T-helper 1 cell treated with Interleukin-12 subunit alpha and Interleukin-12 subunit beta and Interleukin-4 antibody, amounts not matched to agents 30 μg/mL and 1 μg/mL, for 36 hours (primary cell): ENCODE measurements around the gene PDE2A.

Experiments
- H3K27ac Mint-ChIP-seq: one replicate; pipeline ENCODE4 v1.8.0; 2021; ENCODE audit warnings: mild to moderate bottlenecking, mixed read lengths
- H3K27me3 Mint-ChIP-seq: one replicate; pipeline ENCODE4 v1.8.0; 2021; ENCODE audit warnings: low read depth, mixed read lengths
- H3K36me3 Mint-ChIP-seq: one replicate; pipeline ENCODE4 v1.8.0; 2021; ENCODE audit warnings: low read depth, mixed read lengths
- H3K4me1 Mint-ChIP-seq: one replicate; pipeline ENCODE4 v1.8.0; 2021; ENCODE audit warnings: low read depth, mixed read lengths
- H3K4me3 Mint-ChIP-seq: one replicate; pipeline ENCODE4 v1.8.0; 2021; ENCODE audit warnings: mild to moderate bottlenecking, moderate library complexity, mixed read lengths
- H3K9me3 Mint-ChIP-seq: one replicate; pipeline ENCODE4 v1.8.0; 2021; ENCODE audit warnings: mixed read lengths

The PDE2A gene

DNA sequence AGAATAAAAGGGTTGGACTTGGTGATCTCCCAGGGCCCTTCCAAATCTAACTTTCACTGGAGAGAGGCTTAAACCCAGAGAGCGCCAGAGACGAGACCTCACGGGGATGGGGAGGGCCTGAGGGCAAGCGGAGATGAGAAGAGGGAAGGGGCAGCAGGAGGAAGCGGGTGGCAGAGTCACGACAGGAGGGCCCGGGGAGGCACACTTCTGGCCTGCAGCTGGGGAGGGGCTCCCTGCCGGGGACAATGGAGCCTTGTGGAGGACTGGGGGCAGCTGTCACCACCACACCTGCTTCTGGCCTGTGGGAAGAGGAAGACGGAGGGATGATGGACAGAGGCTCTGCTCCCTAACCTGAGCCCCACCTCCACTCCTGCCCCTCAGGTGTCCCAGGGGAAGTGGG lies 40.2 kb downstream of the PDE2A start:
- H3K27ac Mint-ChIP-seq, result no peak overlapping the region
- no peaks in the 10 kb centered on the region for H3K9me3 Mint-ChIP-seq
- no peaks in the 10 kb centered on the region for H3K4me1 Mint-ChIP-seq
- H3K36me3 Mint-ChIP-seq, result no peaks in the 10 kb centered on the region
- H3K4me3 Mint-ChIP-seq, result no peak overlapping the region
- H3K27me3 Mint-ChIP-seq, result peaks cover 9% of the 10 kb centered on the region

DNA sequence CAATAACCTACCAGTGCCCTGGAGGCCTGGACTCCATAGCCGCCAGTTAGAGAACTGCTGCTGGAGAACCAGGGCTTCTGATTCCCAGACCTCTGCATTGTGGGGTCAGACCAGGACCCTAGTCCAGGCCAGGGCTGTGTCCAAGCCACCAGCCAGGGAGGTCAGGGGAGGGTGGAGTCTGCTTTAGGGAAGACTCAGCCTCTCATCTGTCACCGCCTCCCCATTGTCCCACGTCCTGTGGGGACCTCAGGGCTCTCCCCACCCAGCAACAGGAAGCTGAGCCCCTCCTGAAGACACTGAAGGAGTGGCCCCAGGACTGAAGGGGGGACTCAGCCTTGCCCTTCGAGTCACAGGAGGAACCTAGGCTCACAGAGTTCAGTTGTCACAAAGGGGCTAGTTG lies 41.2 kb downstream of the PDE2A start:
- Mint-ChIP-seq H3K4me3 (no peak overlapping the region), H3K27ac (no peak overlapping the region), H3K27me3 (peaks cover 9% of the 10 kb centered on the region), H3K9me3 (no peaks in the 10 kb centered on the region), H3K4me1 (no peaks in the 10 kb centered on the region), H3K36me3 (no peaks in the 10 kb centered on the region)

DNA sequence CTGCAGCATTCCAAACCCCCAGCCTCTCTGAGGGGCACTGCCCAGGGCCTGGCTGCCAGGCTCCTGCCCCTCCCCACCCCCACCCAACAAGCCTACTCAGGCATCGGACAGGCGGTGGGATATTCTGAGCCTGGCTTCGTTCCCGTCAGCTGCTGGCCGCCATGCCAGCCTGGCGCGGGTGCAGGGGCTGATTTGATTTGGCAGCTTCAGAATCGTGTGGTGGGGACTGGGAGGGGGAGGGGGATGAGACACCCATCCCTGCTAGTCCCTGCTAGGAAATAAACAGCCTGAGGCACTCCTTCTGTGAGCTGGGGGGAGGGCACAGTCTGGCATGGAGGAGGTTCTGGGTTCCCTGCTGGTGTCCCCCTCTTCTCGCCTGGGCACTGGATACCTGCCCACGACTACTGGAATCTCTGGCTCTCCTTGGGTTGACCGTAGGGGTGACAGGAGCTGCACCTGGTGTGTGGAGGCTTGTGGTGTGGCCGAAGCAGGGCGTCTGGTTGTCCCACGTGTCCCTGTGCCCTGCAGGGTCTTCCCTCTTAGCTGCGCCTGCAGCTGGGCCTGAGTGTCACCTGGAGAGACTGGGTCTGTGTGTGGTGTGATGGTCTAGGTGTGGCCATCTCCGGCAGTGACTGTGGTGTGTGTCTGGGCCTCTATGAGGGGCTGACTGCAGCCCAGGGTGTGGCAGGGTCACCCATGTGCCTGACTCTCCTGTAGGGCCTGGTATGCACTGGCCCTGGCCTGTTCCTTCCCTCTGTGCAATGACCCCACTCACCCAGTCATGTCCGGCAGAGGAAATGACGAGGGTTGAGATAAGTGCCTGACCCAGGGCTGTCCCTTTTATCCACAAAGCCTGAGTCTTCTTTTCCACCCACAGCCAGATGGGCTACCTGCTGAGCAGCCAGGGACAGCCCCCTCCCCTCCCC lies 42.2 kb downstream of the PDE2A start:
- H3K4me1 Mint-ChIP-seq, result no peaks in the 10 kb centered on the region
- H3K4me3 Mint-ChIP-seq, result no peak overlapping the region
- peaks cover 6% of the 10 kb centered on the region for H3K27me3 Mint-ChIP-seq
- H3K27ac Mint-ChIP-seq, result no peak overlapping the region
- no peaks in the 10 kb centered on the region for H3K36me3 Mint-ChIP-seq
- no peaks in the 10 kb centered on the region for H3K9me3 Mint-ChIP-seq

DNA sequence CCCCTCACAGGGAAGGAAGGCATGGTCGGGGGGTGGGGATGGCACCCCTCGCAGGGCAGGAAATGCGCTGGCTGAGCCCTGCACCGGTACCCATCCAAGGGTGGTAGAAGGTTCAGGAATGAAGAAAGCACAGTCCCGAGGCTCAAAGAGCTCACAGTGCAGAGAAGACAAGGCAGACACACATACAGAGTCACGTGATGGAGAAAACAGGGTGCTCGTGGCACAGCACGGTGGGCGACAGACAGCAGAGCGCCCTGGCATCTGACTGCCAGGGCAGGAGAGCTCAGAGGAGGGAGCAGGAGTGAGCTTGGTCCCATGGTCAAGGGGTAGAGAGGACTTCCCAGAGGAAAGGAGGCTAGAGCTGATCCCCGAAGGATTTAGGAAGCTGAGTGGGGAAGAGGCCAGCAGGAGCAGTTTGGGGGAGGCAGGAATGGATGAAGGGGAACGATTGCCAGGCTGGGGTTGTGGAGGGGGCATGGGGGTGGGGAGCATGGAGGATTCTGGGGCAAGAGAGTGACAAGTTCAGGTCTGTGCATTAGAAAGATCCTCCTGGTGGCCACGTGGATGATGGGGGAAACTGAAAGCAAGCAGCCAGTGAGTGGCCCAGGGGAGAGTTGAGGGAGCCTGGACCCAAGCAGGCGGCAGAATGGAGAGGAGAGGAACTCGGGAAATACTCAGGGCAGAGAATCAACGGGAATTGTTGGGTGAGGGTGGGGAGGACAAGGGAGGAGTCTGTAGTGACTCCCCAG lies 43.9 kb downstream of the PDE2A start:
- H3K9me3 Mint-ChIP-seq, result no peaks in the 10 kb centered on the region
- peaks cover 6% of the 10 kb centered on the region for H3K27me3 Mint-ChIP-seq
- no peak overlapping the region for H3K4me3 Mint-ChIP-seq
- H3K4me1 Mint-ChIP-seq, result no peaks in the 10 kb centered on the region
- H3K27ac Mint-ChIP-seq, result no peak overlapping the region
- no peaks in the 10 kb centered on the region for H3K36me3 Mint-ChIP-seq

DNA sequence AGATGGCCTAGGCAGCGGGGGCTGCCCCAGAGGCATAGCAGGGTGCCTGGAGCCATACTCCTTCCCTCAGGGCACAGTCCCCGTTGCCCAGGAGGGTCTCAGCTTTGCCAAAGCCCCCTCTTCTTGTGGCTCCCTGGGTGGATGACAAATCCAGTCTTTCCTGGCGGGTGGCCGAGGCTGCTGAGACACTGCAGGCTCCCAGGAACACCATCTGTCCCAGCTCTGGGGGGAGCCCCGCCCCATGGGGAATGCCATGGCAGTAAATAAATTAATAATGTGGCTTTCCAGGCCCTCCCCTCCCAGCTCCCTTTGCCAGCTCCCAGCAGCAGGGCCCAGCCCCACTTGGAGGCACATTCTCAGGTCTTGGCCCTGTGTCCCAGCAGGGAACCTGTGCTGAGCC lies 45.0 kb downstream of the PDE2A start:
- Mint-ChIP-seq H3K27me3 (peaks cover 6% of the 10 kb centered on the region), H3K4me3 (no peak overlapping the region), H3K9me3 (no peaks in the 10 kb centered on the region), H3K27ac (no peak overlapping the region), H3K4me1 (peaks cover 6% of the 10 kb centered on the region), H3K36me3 (no peaks in the 10 kb centered on the region)

DNA sequence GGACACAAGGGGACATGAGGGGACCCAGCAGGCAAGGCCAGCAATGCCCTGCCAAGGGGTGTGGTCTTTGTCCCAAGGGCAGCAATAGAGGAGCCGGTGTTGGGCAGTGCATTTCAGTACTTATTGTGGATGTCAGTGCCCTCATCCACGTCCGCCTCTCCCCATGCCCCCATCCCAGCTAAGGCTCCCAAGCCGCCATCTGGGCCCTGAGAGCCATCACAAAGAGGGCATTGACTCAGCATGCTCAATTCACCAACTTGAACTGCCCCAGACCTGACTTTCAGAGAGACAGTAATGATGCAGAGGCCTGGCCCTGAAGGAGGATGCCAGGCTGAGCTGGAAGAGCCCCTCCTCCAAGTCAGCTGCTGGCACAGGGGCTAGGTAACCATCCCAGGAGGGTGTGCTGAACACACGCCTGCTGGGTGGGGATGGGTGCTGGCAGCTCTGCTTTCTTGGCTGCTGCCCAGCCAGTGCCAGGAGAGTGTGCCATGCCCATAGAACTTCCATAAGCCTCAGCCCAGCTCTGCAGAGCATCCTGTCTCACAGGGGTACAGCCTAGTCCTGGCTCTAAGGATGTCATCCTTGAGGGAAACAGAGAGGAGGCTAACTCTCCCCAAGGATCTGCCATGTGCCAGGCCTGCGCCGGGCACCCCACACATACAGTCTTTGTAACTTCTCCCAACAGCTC lies 46.5 kb downstream of the PDE2A start:
- H3K4me1 Mint-ChIP-seq, result peaks cover 6% of the 10 kb centered on the region
- H3K27ac Mint-ChIP-seq, result no peak overlapping the region
- H3K4me3 Mint-ChIP-seq, result no peak overlapping the region
- peaks cover 14% of the 10 kb centered on the region for H3K27me3 Mint-ChIP-seq
- no peaks in the 10 kb centered on the region for H3K36me3 Mint-ChIP-seq
- H3K9me3 Mint-ChIP-seq, result no peaks in the 10 kb centered on the region

DNA sequence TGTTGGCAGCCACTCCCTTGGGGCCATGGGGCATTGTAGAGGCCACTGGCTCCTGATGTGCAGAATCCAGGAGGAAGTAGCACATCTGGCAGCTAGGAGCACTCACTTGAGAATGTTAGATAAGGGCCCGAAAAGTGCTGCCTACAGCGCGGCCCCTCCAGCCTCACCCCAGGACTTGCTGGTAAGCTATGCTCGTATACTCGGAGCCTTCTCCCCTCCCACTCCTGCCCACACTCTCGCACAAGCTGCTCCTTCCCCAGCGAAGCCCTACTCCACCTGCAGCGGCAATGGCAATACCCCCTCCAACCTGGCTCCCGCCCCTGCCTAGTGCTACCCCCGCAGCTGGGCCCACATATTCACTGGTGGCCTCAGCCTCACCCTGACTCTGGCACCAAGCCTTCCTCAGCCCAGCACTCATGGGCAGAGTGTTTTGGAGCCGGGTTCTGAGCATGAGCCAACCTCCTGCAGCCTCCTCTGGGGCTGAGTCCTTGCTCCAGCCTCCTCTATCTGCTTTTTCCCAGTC lies 47.7 kb downstream of the PDE2A start:
- Mint-ChIP-seq H3K9me3 (no peaks in the 10 kb centered on the region), H3K36me3 (no peaks in the 10 kb centered on the region), H3K27me3 (peaks cover 14% of the 10 kb centered on the region), H3K4me3 (no peak overlapping the region), H3K4me1 (peaks cover 17% of the 10 kb centered on the region), H3K27ac (no peak overlapping the region)

DNA sequence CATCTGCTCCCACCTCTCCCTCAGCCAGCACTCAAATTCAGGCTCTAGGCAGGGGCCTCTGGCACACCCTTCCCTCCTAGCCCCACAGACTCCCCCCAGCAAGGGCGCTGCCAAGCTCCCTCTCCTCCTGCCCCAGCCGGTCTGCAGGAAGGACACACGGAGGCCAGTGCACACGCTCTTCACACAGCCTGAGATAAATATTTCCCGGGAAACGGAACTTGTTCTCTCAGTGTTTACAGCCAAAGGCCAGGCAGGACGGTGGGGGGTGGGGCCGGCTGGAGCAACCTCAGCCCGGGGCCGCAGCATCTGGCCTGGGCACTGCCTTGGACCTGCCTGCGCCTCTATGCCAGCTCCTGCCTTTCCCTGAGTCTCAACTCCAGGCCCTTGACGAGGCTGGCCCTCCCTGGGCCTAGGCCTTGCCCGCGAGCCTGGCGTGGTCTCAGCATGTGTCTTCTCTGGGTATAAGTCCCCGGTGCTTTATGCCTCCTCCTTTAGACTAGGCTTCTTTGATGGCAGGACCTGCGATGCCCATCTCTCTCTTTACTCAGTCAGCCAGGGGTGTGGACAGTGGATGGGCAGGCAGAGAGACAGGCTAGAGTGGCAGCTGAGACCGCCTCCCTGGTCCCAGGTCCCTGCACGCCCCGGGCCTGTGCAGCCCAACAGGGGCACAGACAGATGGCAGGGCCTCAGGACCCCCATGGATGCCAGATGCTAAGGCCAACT lies 48.4 kb downstream of the PDE2A start:
- Mint-ChIP-seq H3K27me3 (peaks cover 14% of the 10 kb centered on the region), H3K4me1 (peaks cover 23% of the 10 kb centered on the region), H3K27ac (no peak overlapping the region), H3K4me3 (no peak overlapping the region), H3K36me3 (no peaks in the 10 kb centered on the region), H3K9me3 (no peaks in the 10 kb centered on the region)

DNA sequence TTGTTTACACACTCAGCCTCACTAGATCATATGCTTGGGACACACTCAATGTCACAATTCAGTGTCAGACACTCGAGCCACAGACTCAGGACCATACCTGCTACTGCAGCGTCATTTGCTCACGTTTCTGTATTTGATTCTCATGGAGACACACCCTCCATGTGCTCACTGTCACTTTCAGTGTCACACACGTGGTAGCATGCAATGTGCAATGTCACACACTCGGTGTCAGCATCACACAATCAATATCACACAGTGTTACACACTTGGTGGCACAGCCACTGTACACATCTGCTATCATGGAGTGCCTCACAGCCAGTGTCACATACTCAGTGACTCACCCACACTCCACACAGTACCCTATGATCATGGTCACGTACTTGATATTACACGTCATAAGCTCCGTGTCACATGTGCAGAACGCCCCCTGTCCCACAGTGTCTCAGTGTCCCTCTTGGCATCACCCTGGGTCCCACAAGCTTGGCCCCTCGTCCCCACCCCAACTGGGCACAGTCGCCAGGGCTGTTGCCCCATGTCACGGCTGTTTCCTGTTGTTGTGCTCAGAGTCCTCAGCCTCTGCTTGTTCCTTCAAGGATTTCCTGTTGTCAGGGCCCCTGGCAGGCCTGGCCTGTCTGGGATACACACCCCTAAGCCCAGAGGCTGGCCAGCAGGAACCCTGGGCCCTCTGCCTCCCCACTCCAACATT lies 49.6 kb downstream of the PDE2A start:
- no peak overlapping the region for H3K27ac Mint-ChIP-seq
- H3K4me1 Mint-ChIP-seq, result peaks cover 26% of the 10 kb centered on the region
- peaks cover 8% of the 10 kb centered on the region for H3K27me3 Mint-ChIP-seq
- no peak overlapping the region for H3K4me3 Mint-ChIP-seq
- no peaks in the 10 kb centered on the region for H3K36me3 Mint-ChIP-seq
- no peaks in the 10 kb centered on the region for H3K9me3 Mint-ChIP-seq

DNA sequence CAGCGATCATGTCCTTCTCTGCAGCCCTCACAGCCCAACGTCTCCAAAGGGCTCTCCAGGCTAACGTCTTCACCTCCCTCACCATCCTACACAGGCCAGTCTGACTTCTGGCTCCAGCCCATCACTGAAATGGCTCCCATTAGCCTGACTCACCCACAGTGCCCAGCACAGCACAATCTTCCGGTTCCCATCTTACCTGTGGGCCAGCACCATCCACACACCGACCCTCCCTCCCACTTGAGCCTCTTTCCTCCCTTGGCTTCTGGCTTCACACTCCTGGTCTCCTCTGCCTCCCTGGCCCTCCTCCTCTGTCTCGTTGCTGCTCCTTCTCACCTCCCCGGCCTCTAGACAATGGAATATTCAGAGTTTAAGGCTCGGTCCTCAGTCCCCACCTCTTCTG lies 51.2 kb downstream of the PDE2A start:
- H3K27me3 Mint-ChIP-seq, result peaks cover 8% of the 10 kb centered on the region
- H3K4me1 Mint-ChIP-seq, result peaks cover 26% of the 10 kb centered on the region
- H3K9me3 Mint-ChIP-seq, result no peaks in the 10 kb centered on the region
- H3K4me3 Mint-ChIP-seq, result no peak overlapping the region
- no peak overlapping the region for H3K27ac Mint-ChIP-seq
- H3K36me3 Mint-ChIP-seq, result no peaks in the 10 kb centered on the region

DNA sequence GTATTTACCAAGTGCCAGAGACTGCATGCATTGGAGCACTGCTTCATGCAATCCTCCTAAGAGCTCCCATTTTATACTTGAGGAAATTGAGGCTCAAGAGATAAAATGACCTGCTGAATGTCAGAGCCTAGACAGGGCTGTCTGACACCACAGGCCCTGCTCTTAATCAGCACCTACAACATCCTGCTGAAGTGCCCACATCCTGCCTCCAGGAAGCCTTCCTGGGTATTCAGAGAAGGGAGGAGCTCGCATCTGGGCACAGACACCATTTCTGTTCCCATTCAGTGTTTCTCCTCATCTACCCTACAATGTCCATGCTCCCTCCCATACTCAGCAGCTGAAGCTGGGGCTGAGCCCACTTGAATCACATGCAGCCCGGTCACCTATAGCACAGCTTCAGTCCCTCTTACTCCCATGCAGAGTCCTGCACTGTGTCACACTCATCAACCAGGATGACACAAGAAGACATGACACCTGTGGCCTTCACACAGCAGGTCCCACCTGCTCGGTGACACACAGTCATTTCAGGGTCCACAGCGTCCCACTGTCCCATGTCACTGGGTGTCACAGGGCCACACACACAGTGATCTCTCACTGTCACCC lies 53.1 kb downstream of the PDE2A start:
- peaks cover 12% of the 10 kb centered on the region for H3K27me3 Mint-ChIP-seq

DNA sequence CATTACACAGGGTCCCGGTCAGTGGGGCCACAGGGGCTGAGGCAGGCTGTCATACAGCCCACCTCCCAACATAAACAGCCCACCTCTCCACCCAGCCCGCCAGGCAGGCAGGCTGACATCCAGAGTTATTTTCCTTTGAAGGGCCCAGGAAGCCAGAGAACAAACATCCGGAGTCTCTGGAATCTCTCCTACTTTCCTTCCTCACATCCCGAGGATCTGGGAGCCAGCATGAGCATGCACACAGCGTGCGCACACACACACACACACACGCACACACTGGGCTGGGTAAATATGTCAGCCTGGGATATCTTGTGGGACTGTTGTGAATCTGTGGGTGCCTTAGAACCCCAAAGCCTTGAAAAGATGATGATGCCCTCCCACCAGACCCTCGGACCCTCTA lies 55.4 kb downstream of the PDE2A start:
- peaks cover 22% of the 10 kb centered on the region for H3K4me1 Mint-ChIP-seq
- no peaks in the 10 kb centered on the region for H3K36me3 Mint-ChIP-seq
- H3K27me3 Mint-ChIP-seq, result peaks cover 19% of the 10 kb centered on the region
- H3K27ac Mint-ChIP-seq, result no peak overlapping the region
- H3K9me3 Mint-ChIP-seq, result no peaks in the 10 kb centered on the region
- no peak overlapping the region for H3K4me3 Mint-ChIP-seq

More for the DNA sequence above, 53.1 kb downstream of the PDE2A start:
- no peaks in the 10 kb centered on the region for H3K36me3 Mint-ChIP-seq
- no peaks in the 10 kb centered on the region for H3K9me3 Mint-ChIP-seq
- H3K27ac Mint-ChIP-seq, result peak overlapping the region; percentile 41
- H3K4me3 Mint-ChIP-seq, result peak overlapping the region; percentile 12
- H3K4me1 Mint-ChIP-seq, result peaks cover 26% of the 10 kb centered on the region

DNA sequence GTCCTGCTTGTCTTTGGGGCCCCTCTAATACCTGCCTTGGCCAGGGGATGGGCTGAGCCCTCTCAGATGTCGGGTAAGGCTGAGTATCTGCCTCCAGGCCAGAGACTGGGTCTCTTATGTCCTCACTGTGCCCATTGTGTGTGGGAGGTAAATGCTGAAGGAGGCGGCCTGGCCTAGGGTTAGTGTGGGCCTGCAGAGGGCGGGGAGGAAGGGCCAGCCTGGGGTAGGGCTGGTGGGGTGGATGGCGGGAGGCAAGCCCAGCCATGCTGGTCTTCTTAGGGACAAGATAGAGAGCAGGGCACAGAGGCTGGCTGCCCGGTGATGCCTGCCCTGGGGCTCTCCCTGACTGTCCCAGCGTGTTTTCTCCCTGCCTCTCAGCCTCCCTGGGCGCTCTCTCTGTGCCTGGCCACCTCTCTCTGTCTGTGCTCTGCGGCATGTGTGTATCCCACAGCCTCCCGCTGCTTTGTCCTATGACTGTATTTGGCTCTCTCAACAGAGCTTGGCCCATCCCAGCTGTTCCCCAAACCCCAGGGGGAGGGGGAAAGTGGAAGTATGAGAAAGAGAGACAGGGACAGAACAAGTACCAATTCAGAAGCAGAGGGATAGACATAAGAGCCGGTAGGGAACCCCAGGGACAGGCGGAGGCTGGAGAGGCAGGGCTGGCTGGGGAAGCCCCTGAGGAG lies 57.0 kb downstream of the PDE2A start:
- Mint-ChIP-seq H3K27ac (peak overlapping the region; percentile 49), H3K27me3 (peaks cover 25% of the 10 kb centered on the region), H3K4me1 (peaks cover 25% of the 10 kb centered on the region), H3K36me3 (no peaks in the 10 kb centered on the region), H3K4me3 (no peak overlapping the region), H3K9me3 (no peaks in the 10 kb centered on the region)
